ENCODE results near the gene LRRK2.
A peak's percentile ranks its signal among the peaks of the same experiment; 100 is the strongest.
"Not testable (repeated sequence)": the region's sequence is repeated elsewhere in the genome, so short reads cannot be mapped to it uniquely, and the experiment has no call there.

LRRK2 gene

GRCh38 chr12:40375076-40375475 lies 150.3 kb downstream of the LRRK2 start:
- ChIA-PET POLR2A (no interaction called here), CTCF (no interaction called here)
- peak; percentile 6 for DNase-seq (ENCODE audit: extremely low spot score)
- TF ChIP-seq ZNF384 (IDR thresholded peaks at IDR 0.05) (no peak), SUZ12 (IDR thresholded peaks at IDR 0.05) (no peak), CTBP1 (IDR thresholded peaks at IDR 0.05; ENCODE audit: borderline replicate concordance) (no peak), TARDBP (IDR thresholded peaks at IDR 0.05) (no peak), FOXA1 (IDR thresholded peaks at IDR 0.05) (no peak), HDGF (IDR thresholded peaks at IDR 0.05; ENCODE audit: borderline replicate concordance) (no peak), ELF4 (IDR thresholded peaks at IDR 0.05) (no peak), L3MBTL2 (conservative IDR thresholded peaks at IDR 0.05) (no peak), BHLHE40 (IDR thresholded peaks at IDR 0.05; ENCODE audit: borderline replicate concordance) (no peak), NFRKB (IDR thresholded peaks at IDR 0.05) (no peak), ARNT (IDR thresholded peaks at IDR 0.05) (no peak), FOXM1 (IDR thresholded peaks at IDR 0.05; ENCODE audit: borderline replicate concordance) (no peak), LEF1 (IDR thresholded peaks at IDR 0.05; ENCODE audit: borderline replicate concordance) (no peak), FOXK2 (IDR thresholded peaks at IDR 0.05) (no peak), PKNOX1 (IDR thresholded peaks at IDR 0.05) (no peak), SP1 (IDR thresholded peaks at IDR 0.05) (no peak)

- ChIA-PET CTCF (interaction anchor here (0.6 kb wide), 1 partner anchor 14 kb away, joined by 3 read pairs; no protein-coding TSS in a partner anchor), POLR2A (no interaction called here)
- TF ChIP-seq FOXK2 (IDR thresholded peaks at IDR 0.05) (no peak), TARDBP (IDR thresholded peaks at IDR 0.05) (no peak), ARNT (IDR thresholded peaks at IDR 0.05) (no peak), SUZ12 (IDR thresholded peaks at IDR 0.05) (no peak), SP1 (IDR thresholded peaks at IDR 0.05) (no peak), BHLHE40 (IDR thresholded peaks at IDR 0.05; ENCODE audit: borderline replicate concordance) (no peak), FOXM1 (IDR thresholded peaks at IDR 0.05; ENCODE audit: borderline replicate concordance) (no peak), ELF4 (IDR thresholded peaks at IDR 0.05) (no peak), PKNOX1 (IDR thresholded peaks at IDR 0.05) (no peak), FOXA1 (IDR thresholded peaks at IDR 0.05) (no peak), NFRKB (IDR thresholded peaks at IDR 0.05) (no peak), L3MBTL2 (conservative IDR thresholded peaks at IDR 0.05) (no peak), ZNF384 (IDR thresholded peaks at IDR 0.05) (no peak), CTBP1 (IDR thresholded peaks at IDR 0.05; ENCODE audit: borderline replicate concordance) (no peak), LEF1 (IDR thresholded peaks at IDR 0.05; ENCODE audit: borderline replicate concordance) (no peak), HDGF (IDR thresholded peaks at IDR 0.05; ENCODE audit: borderline replicate concordance) (no peak)
- no peak for DNase-seq (ENCODE audit: extremely low spot score)
Observed at GRCh38 chr12:40376533-40377267, 151.9 kb downstream of the LRRK2 start.

GRCh38 chr12:40378691-40379090 lies 153.9 kb downstream of the LRRK2 start:
- POLR2A ChIA-PET: no interaction called here
- TF ChIP-seq TARDBP (IDR thresholded peaks at IDR 0.05) (no peak), SP1 (IDR thresholded peaks at IDR 0.05) (no peak), FOXA1 (IDR thresholded peaks at IDR 0.05) (no peak), ARNT (IDR thresholded peaks at IDR 0.05) (no peak), NFRKB (IDR thresholded peaks at IDR 0.05) (no peak), HDGF (IDR thresholded peaks at IDR 0.05; ENCODE audit: borderline replicate concordance) (no peak), ELF4 (IDR thresholded peaks at IDR 0.05) (no peak), FOXM1 (IDR thresholded peaks at IDR 0.05; ENCODE audit: borderline replicate concordance) (no peak), PKNOX1 (IDR thresholded peaks at IDR 0.05) (no peak), SUZ12 (IDR thresholded peaks at IDR 0.05) (no peak), ZNF384 (IDR thresholded peaks at IDR 0.05) (no peak), CTBP1 (IDR thresholded peaks at IDR 0.05; ENCODE audit: borderline replicate concordance) (no peak)
- DNase-seq (ENCODE audit: extremely low spot score): no peak
- CTCF ChIA-PET: no interaction called here

- ChIA-PET CTCF (no interaction called here), POLR2A (no interaction called here)
- TF ChIP-seq FOXM1 (IDR thresholded peaks at IDR 0.05; ENCODE audit: borderline replicate concordance): no peak
- no peak for TF ChIP-seq HDGF (IDR thresholded peaks at IDR 0.05; ENCODE audit: borderline replicate concordance)
- no peak for TF ChIP-seq SUZ12 (IDR thresholded peaks at IDR 0.05)
- TF ChIP-seq ZNF384 (IDR thresholded peaks at IDR 0.05): no peak
- no peak for TF ChIP-seq ARNT (IDR thresholded peaks at IDR 0.05)
- no peak for TF ChIP-seq FOXA1 (IDR thresholded peaks at IDR 0.05)
- TF ChIP-seq NFRKB (IDR thresholded peaks at IDR 0.05): no peak
- no peak for TF ChIP-seq FOXK2 (IDR thresholded peaks at IDR 0.05)
- TF ChIP-seq LEF1 (IDR thresholded peaks at IDR 0.05; ENCODE audit: borderline replicate concordance): no peak
- no peak for TF ChIP-seq CTBP1 (IDR thresholded peaks at IDR 0.05; ENCODE audit: borderline replicate concordance)
- no peak for TF ChIP-seq TARDBP (IDR thresholded peaks at IDR 0.05)
Observed at GRCh38 chr12:40382217-40382616, 157.4 kb downstream of the LRRK2 start.

GRCh38 chr12:40387279-40387678 lies 162.5 kb downstream of the LRRK2 start:
- DNase-seq (ENCODE audit: extremely low spot score); CTCF ChIA-PET; POLR2A ChIA-PET: not testable (repeated sequence)

More at GRCh38 chr12:40382217-40382616, 157.4 kb downstream of the LRRK2 start:
- no peak for DNase-seq (ENCODE audit: extremely low spot score)

- DNase-seq (ENCODE audit: extremely low spot score): no peak
- ChIA-PET CTCF (interaction anchor here (0.7 kb wide), 1 partner anchor 15 kb away, joined by 3 read pairs; no protein-coding TSS in a partner anchor), POLR2A (no interaction called here)
- TF ChIP-seq ELF4 (IDR thresholded peaks at IDR 0.05) (no peak), PKNOX1 (IDR thresholded peaks at IDR 0.05) (no peak)
Observed at GRCh38 chr12:40390980-40391379, 166.2 kb downstream of the LRRK2 start.

Data from HEK293T (cell line).